ENCODE data around the gene TBC1D22B.
"Not testable (repeated sequence)": the region's sequence is repeated elsewhere in the genome, so short reads cannot be mapped to it uniquely, and the experiment has no call there.

The TBC1D22B gene

GRCh38 chr6:37321516-37322415, 64.2 kb downstream of the TBC1D22B start:
- Histone ChIP-seq H3K9ac (ENCODE audit: low read length) (no peak overlapping the region), H3K9me3 (ENCODE audit: control insufficient read depth, low read length) (no peaks in the 10 kb centered on the region), H3K27me3 (ENCODE audit: control insufficient read depth, insufficient read depth, low read length) (no peaks in the 10 kb centered on the region), H3K4me1 (ENCODE audit: control insufficient read depth, insufficient read depth, low read length) (peaks cover 16% of the 10 kb centered on the region), H3K4me3 (ENCODE audit: low read length) (no peak overlapping the region), H3K36me3 (ENCODE audit: control insufficient read depth, insufficient read depth, low read length) (peaks cover 5% of the 10 kb centered on the region)

- Histone ChIP-seq H3K36me3 (ENCODE audit: control insufficient read depth, insufficient read depth, low read length) (no peaks in the 10 kb centered on the region), H3K4me3 (ENCODE audit: low read length) (no peak overlapping the region), H3K9ac (ENCODE audit: low read length) (no peak overlapping the region), H3K27me3 (ENCODE audit: control insufficient read depth, insufficient read depth, low read length) (no peaks in the 10 kb centered on the region), H3K4me1 (ENCODE audit: control insufficient read depth, insufficient read depth, low read length) (peaks cover 16% of the 10 kb centered on the region), H3K9me3 (ENCODE audit: control insufficient read depth, low read length) (no peaks in the 10 kb centered on the region)
These were observed 66.0 kb downstream of the TBC1D22B start for GRCh38 chr6:37323580-37323979.

- no peaks in the 10 kb centered on the region for H3K36me3 ChIP-seq (ENCODE audit: control insufficient read depth, insufficient read depth, low read length)
- peaks cover 16% of the 10 kb centered on the region for H3K4me1 ChIP-seq (ENCODE audit: control insufficient read depth, insufficient read depth, low read length)
- H3K4me3 ChIP-seq (ENCODE audit: low read length), result no peak overlapping the region
These were observed 66.8 kb downstream of the TBC1D22B start for GRCh38 chr6:37324131-37325033.

DNA sequence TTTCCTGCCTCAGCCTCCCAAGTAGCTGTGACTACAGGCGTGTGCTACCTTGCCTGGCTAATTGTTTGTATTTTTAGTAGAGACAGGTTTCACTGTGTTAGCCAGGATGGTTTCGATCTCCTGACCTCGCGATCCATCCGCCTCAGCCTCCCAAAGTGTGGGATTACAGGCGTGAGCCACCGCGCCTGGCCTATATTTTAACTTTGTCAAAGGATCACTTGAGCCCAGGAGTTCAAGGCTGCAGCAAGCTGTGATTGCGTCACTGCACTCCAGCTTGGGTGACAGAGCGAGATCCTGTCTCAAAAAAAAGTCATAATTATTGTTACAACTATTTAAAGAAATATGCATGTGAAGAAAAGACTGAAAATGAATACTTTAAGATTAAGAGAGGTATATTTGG, 72.8 kb downstream of the TBC1D22B start:
- H3K9me3 ChIP-seq (ENCODE audit: control insufficient read depth, low read length); H3K27me3 ChIP-seq (ENCODE audit: control insufficient read depth, insufficient read depth, low read length); H3K9ac ChIP-seq (ENCODE audit: low read length); H3K4me1 ChIP-seq (ENCODE audit: control insufficient read depth, insufficient read depth, low read length); H3K36me3 ChIP-seq (ENCODE audit: control insufficient read depth, insufficient read depth, low read length); H3K4me3 ChIP-seq (ENCODE audit: low read length): not testable (repeated sequence)

More at GRCh38 chr6:37324131-37325033, 66.8 kb downstream of the TBC1D22B start:
- Histone ChIP-seq H3K9me3 (ENCODE audit: control insufficient read depth, low read length) (no peaks in the 10 kb centered on the region), H3K9ac (ENCODE audit: low read length) (no peak overlapping the region), H3K27me3 (ENCODE audit: control insufficient read depth, insufficient read depth, low read length) (no peaks in the 10 kb centered on the region)

GRCh38 chr6:37331047-37331446, 73.5 kb downstream of the TBC1D22B start:
- Histone ChIP-seq H3K4me1 (ENCODE audit: control insufficient read depth, insufficient read depth, low read length) (no peaks in the 10 kb centered on the region), H3K4me3 (ENCODE audit: low read length) (no peak overlapping the region), H3K9me3 (ENCODE audit: control insufficient read depth, low read length) (no peaks in the 10 kb centered on the region), H3K27me3 (ENCODE audit: control insufficient read depth, insufficient read depth, low read length) (no peaks in the 10 kb centered on the region), H3K9ac (ENCODE audit: low read length) (no peak overlapping the region), H3K36me3 (ENCODE audit: control insufficient read depth, insufficient read depth, low read length) (no peaks in the 10 kb centered on the region)

DNA sequence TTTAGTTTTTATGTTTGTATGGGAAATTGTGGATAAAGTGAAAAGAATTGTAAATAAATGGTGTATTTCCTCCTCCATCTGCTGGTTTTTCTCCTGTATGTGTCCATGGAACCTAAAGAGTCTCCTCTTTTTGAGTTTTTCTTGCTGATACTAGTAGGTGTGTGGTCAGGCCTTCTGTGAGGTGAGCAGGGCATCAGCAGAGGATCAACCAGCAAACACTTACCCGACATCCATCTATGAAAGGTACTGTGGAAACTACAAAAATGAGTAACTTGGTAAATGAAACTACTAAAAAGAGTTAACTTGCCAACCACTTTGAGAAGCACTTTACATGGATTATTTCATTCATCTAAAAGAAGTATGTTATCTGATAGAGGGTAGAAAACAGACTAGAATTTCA, 75.3 kb downstream of the TBC1D22B start:
- Histone ChIP-seq H3K36me3 (ENCODE audit: control insufficient read depth, insufficient read depth, low read length) (no peaks in the 10 kb centered on the region), H3K4me1 (ENCODE audit: control insufficient read depth, insufficient read depth, low read length) (no peaks in the 10 kb centered on the region), H3K9me3 (ENCODE audit: control insufficient read depth, low read length) (no peaks in the 10 kb centered on the region), H3K4me3 (ENCODE audit: low read length) (no peak overlapping the region), H3K9ac (ENCODE audit: low read length) (no peak overlapping the region), H3K27me3 (ENCODE audit: control insufficient read depth, insufficient read depth, low read length) (no peaks in the 10 kb centered on the region)

GRCh38 chr6:37334047-37334446, 76.5 kb downstream of the TBC1D22B start:
- Histone ChIP-seq H3K27me3 (ENCODE audit: control insufficient read depth, insufficient read depth, low read length) (no peaks in the 10 kb centered on the region), H3K9me3 (ENCODE audit: control insufficient read depth, low read length) (no peaks in the 10 kb centered on the region), H3K36me3 (ENCODE audit: control insufficient read depth, insufficient read depth, low read length) (no peaks in the 10 kb centered on the region), H3K4me1 (ENCODE audit: control insufficient read depth, insufficient read depth, low read length) (no peaks in the 10 kb centered on the region), H3K4me3 (ENCODE audit: low read length) (no peak overlapping the region), H3K9ac (ENCODE audit: low read length) (no peak overlapping the region)

- not testable (repeated sequence) for H3K4me3 ChIP-seq (ENCODE audit: low read length); H3K9ac ChIP-seq (ENCODE audit: low read length); H3K9me3 ChIP-seq (ENCODE audit: control insufficient read depth, low read length); H3K27me3 ChIP-seq (ENCODE audit: control insufficient read depth, insufficient read depth, low read length); H3K4me1 ChIP-seq (ENCODE audit: control insufficient read depth, insufficient read depth, low read length); H3K36me3 ChIP-seq (ENCODE audit: control insufficient read depth, insufficient read depth, low read length)
These were observed 80.7 kb downstream of the TBC1D22B start for GRCh38 chr6:37338317-37338716.

DNA sequence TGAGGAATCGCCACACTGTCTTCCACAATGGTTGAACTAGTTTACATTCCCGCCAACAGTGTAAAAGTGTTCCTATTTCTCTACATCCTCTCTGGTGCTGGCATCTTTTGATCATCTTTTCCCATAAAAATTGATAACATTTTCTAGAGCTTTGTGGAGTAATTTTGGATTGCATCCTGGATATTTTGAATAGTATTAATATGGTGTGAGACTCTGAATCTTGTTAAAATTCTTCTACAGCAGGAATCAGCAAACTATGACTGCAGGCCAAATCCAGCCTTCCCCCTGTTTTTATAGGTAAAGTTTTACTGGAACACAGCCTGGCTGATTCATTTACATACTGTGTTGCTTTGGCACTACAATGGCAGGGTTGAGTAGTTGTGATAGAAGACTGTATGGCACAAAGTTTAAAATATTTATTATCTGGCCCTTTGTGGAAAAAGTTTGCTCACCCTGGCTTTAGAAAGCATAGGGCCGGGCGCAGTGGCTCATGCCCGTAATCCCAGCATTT, 81.2 kb downstream of the TBC1D22B start:
- no peak overlapping the region for H3K4me3 ChIP-seq (ENCODE audit: low read length)
- no peak overlapping the region for H3K9ac ChIP-seq (ENCODE audit: low read length)
- H3K27me3 ChIP-seq (ENCODE audit: control insufficient read depth, insufficient read depth, low read length), result no peaks in the 10 kb centered on the region
- H3K9me3 ChIP-seq (ENCODE audit: control insufficient read depth, low read length), result no peaks in the 10 kb centered on the region
- H3K36me3 ChIP-seq (ENCODE audit: control insufficient read depth, insufficient read depth, low read length), result no peaks in the 10 kb centered on the region
- H3K4me1 ChIP-seq (ENCODE audit: control insufficient read depth, insufficient read depth, low read length), result no peaks in the 10 kb centered on the region

DNA sequence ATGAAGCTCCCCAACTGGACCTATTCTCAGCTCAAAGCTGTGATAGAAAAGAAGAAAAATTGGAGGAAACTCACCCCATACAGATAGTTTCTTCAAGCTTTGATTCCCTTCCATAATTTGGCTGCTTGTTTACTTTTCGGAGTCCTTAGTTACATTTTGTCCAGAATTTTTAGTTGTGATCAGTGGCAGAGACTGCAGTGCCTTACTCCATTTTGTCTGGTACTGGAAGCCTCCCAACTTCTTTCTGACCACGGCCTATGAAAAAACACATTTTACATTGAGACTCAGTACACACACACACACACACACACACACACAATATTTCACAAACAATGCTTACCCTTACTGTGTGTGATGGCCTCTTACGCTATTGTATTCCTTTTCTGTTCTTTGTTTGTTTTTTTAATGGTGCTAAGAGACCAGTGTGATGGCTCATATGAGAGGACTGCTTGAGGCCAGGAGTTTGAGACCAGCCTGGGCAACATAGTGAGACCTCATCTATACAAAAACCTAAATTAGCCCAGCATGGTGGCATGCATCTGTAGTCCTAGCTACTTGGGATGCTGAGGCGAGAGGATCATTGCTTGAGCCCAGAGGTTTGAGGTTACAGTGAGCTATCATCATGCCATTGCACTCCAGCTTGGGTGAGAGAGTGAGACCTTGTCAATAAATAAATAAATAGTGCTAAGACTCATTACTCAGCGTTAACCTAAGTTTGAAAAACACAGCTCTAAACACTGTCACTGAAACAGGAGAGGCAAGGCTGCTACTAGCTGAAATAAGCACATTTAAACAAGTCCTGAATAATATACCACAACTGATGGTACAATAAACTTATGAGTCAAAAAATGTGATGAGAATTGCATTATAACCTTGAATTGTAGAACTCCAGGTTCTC, 82.4 kb downstream of the TBC1D22B start:
- H3K27me3 ChIP-seq (ENCODE audit: control insufficient read depth, insufficient read depth, low read length), result no peaks in the 10 kb centered on the region
- no peak overlapping the region for H3K9ac ChIP-seq (ENCODE audit: low read length)
- no peak overlapping the region for H3K4me3 ChIP-seq (ENCODE audit: low read length)
- H3K36me3 ChIP-seq (ENCODE audit: control insufficient read depth, insufficient read depth, low read length), result no peaks in the 10 kb centered on the region
- H3K9me3 ChIP-seq (ENCODE audit: control insufficient read depth, low read length), result no peaks in the 10 kb centered on the region
- no peaks in the 10 kb centered on the region for H3K4me1 ChIP-seq (ENCODE audit: control insufficient read depth, insufficient read depth, low read length)

- Histone ChIP-seq H3K27me3 (ENCODE audit: control insufficient read depth, insufficient read depth, low read length) (no peaks in the 10 kb centered on the region), H3K9me3 (ENCODE audit: control insufficient read depth, low read length) (no peaks in the 10 kb centered on the region), H3K9ac (ENCODE audit: low read length) (no peak overlapping the region), H3K36me3 (ENCODE audit: control insufficient read depth, insufficient read depth, low read length) (no peaks in the 10 kb centered on the region), H3K4me3 (ENCODE audit: low read length) (no peak overlapping the region), H3K4me1 (ENCODE audit: control insufficient read depth, insufficient read depth, low read length) (no peaks in the 10 kb centered on the region)
These were observed 83.0 kb downstream of the TBC1D22B start for GRCh38 chr6:37340639-37340943.

All from mucosa of stomach (tissue), 1 donor.